Activated T-helper 1 cell treated with Interleukin-2 at 50 U/mL for 16 hours (primary cell): ENCODE results near the gene DGAT2.
A peak's percentile ranks its signal among the peaks of the same experiment; 100 is the strongest.

Source experiments
- DNase-seq: peaks from one replicate; pipeline ENCODE4 v3.0.0-alpha.2; 2020; ENCODE audit warnings: low read depth

The DGAT2 gene

DNA sequence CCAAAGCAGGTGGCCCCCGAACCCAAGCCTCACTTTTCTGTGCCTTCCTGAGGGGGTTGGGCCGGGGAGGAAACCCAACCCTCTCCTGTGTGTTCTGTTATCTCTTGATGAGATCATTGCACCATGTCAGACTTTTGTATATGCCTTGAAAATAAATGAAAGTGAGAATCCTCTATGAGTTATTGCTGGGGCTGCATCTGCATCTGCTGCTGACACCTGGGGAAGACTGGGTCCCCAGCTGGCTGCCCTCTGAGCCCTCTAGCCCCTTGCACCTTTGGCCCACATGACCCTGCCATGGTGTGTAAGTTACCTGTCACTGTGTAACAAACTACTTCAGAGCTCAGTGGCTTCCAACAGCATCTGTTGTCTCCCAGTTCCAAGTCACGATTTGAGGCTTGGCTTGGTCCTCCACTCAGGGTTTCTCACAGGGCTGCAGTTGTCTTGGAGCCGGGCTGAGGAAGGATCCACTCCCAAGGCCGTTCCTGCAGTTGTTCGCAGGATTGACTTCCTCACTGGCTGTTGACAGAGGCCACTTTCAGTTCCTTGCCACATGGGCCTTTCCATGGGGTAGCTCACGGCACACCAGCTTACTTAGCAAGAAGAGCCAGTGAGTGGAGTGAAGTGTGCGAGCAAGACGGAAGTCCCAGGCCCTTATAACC is 32.9 kb downstream of the DGAT2 start:
- no peak for DNase-seq

GRCh38 chr11:75802021-75802912 is 33.7 kb downstream of the DGAT2 start:
- DNase-seq = no peak

- DNase-seq = peak; percentile 37
These were observed 34.6 kb downstream of the DGAT2 start for GRCh38 chr11:75802913-75803820.

- DNase-seq = no peak
These were observed 40.5 kb downstream of the DGAT2 start for GRCh38 chr11:75809111-75809510.

GRCh38 chr11:75809991-75810390 is 41.4 kb downstream of the DGAT2 start:
- DNase-seq = no peak

GRCh38 chr11:75810637-75811390 is 42.2 kb downstream of the DGAT2 start:
- DNase-seq = no peak

DNA sequence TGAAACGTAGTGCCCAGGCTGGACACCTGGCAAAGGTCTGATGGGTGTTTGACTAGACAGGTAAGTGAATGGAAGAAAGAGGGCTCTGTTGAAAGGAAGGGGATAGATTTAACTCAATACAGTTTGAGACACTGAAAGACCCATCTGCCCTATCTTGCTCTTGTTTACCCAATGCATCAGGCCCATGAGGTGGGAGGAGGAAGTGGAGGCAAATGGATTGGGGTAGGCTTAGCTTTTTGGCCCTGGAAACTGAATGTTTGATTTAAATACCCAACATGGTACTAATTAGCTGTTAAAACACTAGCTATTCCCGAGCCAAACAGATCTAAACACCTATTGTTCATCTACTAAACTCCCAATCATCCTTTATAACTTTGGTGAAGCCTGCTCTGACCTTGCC is 42.9 kb downstream of the DGAT2 start:
- no peak for DNase-seq

DNA sequence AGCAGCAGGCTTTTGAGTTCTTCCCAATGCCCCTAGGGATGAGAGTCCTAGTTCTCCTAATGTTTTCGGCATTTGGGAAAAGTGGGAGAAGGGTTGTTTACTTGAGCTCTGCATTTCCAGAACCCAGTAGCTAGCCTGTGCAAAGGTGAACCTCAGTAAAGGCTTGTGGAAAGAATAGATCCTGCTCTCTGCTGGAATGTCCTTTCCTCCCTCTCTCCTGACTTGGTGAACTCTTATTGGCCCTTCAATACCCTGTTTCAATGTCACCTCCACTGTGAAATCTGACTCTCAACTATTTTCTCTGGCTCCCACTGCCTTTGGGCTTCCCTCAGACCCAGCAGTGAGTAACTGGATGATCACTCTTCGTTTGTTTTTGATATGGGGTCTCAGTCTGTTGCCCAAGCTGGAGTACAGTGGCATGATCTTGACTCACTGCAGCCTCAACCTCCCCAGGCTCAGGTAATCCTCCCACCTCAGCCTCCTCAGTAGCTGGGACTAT is 44.0 kb downstream of the DGAT2 start:
- DNase-seq = no peak

- no peak for DNase-seq
These were observed 44.5 kb downstream of the DGAT2 start for GRCh38 chr11:75813124-75813523.

DNA sequence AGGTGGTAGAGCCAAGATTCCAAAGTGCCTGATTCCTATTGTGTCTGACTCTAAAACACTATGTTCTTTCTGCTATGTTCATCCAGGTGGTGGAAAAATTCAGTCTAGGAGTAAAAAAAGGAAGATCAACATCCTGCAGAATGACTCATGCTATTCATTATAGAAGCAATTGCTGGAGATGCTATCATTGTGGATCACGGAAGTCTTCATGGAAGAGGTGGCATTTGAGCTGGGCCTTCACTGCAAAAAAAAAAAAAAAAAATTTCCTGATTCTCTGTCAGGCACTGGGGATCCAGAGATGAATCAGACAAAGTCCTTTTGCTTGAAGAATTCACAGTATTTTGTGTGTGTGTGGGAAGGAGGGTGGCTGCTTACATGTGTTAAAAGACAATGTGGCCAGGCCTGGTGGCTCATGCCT is 45.1 kb downstream of the DGAT2 start:
- DNase-seq = no peak

DNA sequence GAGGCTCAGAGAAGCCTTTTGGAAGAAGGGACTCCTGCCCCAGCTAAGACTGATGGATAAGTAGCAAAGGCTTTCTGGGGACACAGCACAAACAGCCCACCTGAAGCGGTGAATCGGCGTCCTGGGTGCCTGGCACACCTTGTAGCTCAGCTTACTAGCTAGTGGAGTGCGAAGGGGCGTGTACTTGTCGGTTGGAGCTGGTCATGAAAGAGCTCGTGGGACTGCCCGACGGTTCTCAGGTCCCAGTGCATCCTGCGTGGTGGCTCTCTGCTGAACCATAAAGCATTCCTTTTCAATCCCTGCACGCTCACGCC is 45.7 kb downstream of the DGAT2 start:
- DNase-seq = no peak

GRCh38 chr11:75814677-75815344 is 46.2 kb downstream of the DGAT2 start, which contains the start of gene UVRAG:
Gene UVRAG (plus strand): TSS chr11:75815210. CDS start chr11:75815408, 198 bp downstream.
- DNase-seq = peak; percentile 96

DNA sequence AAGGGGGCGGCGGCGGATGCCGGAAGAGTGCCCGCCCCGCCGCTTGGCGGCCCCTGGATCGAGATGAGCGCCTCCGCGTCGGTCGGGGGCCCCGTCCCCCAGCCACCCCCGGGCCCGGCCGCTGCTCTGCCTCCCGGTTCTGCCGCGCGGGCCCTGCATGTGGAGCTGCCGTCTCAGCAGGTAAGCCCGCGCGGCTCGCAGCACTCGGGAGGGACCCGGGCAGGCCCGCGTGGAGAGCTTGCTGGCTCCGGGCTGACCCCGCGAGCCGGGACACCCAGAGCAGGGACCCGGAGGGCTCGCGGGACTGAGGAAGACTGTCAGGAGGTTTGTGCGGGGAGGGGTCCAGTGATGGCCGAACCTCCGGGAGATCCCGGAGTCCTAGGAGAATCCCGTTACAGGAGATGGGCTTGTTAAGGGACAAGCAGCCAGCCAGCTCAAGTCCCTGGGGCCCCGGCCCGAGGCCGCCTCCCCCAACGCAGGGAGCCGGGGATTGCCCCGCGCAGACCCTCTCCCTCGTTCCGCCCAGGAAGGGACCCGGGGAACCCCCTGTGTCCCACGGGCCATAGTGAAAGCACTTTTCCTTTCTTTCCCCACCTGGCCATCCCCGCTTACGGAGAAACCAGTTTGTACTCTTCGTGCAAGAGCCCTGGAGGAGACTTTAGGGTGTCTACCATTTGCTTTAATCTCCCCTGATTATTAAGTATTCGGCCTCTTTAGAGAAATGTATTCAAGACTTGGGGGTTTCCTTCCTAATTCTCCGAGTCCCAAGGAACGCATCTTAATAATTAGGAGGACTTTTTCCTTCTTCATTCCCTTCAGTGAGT is 47.0 kb downstream of the DGAT2 start:
- DNase-seq = peak; percentile 24

DNA sequence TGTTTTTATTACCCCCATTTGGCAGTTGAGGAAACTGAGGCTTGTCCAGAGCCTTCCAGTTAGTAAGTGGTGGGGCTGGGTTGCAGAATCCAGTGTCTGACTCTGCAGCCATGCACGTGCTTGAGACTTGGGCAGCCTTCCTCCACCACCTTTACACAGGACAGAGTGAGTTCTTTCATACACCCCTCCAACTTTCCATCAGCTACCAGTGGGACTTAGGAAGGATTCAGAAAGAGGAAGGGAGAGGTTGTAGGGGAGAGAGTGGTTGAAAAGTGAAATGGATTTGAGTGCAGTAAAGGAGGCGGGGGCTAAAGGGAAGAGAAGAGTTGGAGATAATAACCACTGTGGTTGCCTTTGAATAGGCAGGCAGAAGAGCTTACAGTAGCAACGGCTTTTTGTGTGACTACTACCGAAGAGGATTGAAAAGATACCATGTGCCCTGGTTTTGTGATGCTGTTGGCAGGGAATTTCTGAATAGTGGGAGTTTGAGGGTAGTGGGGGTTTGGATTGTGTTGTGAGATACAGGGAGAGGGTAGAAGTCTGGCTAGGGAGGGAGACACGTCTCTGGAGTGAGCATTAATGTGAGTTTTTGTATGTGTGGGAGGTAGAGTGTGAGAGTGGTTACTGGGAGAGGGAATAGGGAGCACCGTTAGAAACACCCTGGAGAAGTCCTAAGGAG is 48.1 kb downstream of the DGAT2 start:
- no peak for DNase-seq

- no peak for DNase-seq
These were observed 52.1 kb downstream of the DGAT2 start for GRCh38 chr11:75820645-75821044.

DNA sequence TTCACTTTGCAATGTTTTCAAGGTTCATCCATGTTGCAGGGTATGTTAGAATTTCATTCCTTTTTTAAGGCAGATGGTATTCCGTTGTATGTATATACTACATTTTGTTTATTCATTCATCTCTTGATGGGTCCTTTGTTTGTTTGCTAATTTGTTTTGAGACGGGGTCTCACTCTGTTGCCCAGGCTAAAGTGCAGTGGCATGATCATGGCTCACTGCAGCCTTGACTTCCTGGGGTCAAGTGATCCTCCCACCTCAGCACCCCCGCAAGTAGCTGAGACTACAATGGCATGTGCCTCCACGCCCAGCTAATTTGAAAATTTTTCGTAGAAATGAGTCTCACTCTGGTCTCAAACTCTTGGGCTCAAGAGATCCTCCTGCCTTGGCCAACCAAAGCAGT is 52.6 kb downstream of the DGAT2 start:
- DNase-seq = no peak

DNA sequence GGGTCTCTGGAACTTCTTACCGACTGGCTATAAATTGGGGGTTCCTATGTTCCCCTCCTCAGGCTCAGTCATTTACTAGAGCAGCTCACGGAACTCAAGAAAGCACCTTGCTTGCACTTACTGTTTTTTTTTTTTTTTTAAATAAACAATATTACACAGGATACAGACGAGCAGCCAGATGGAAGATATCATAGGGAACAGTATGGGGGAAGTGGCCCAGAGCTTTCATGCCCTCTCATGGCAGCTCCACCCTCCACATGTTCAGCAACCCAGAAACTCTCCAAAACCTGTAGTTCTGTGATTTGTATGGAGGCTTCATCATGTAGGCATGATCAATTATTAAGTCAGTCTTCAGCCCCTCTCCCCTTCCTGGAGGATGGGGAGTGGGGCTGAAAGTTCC is 54.0 kb downstream of the DGAT2 start:
- no peak for DNase-seq

DNA sequence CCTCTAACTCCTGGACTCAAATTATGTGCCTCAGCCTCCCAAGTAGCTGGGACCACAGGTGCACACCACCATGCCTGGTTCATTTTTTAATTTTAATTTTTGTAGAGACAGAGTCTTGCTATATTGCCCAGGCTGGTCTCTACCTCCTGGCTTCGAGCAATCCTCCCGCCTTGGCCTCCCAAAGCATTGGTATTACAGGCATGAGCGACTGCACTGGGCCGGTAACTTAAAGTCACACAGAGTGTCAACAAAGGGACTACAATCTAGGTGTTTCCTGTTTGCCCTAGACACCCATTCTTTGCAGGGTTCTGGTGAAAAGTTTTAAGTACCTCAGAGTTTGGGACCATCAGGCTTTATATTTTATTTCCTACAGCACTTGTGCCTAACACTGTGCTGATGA is 54.8 kb downstream of the DGAT2 start:
- no peak for DNase-seq

- DNase-seq = no peak
These were observed 55.4 kb downstream of the DGAT2 start for GRCh38 chr11:75823946-75824345.
